Stimulated activated CD8-positive, alpha-beta memory T cell treated with anti-CD3 and anti-CD28 coated beads, Interleukin-7, amount 100 ng/mL, for 48 hours (primary cell): ENCODE results near the gene LSM12.

Experiments
- DNase-seq, 2 donors: peaks; one replicate each; pipeline ENCODE4 v3.0.0-alpha.2; 2020; ENCODE audit warnings: low read depth in 1 of 2; ENCODE audit errors: extremely low read depth in 1 of 2

Gene LSM12

GRCh38 chr17:44095647-44096496 lies 29.4 kb upstream of the LSM12 start:
- no peak for DNase-seq

- no peak for DNase-seq
These were observed 28.8 kb upstream of the LSM12 start for GRCh38 chr17:44095388-44095646.

- no peak for DNase-seq
These were observed 28.4 kb upstream of the LSM12 start for GRCh38 chr17:44094701-44095387.

GRCh38 chr17:44093231-44093900 lies 26.9 kb upstream of the LSM12 start:
- no peak for DNase-seq

- no peak for DNase-seq
These were observed 25.6 kb upstream of the LSM12 start for GRCh38 chr17:44092051-44092450.

GRCh38 chr17:44091200-44091997 lies 24.9 kb upstream of the LSM12 start:
- DNase-seq = no peak

- no peak for DNase-seq
These were observed 21.8 kb upstream of the LSM12 start for GRCh38 chr17:44088254-44088653.

- DNase-seq = no peak
These were observed 20.8 kb upstream of the LSM12 start for GRCh38 chr17:44087319-44087718.

GRCh38 chr17:44086364-44087311 lies 20.2 kb upstream of the LSM12 start:
- DNase-seq = peak in 1 of 2 donors; percentile 33

- DNase-seq = no peak
These were observed 19.4 kb upstream of the LSM12 start for GRCh38 chr17:44085908-44086307.

GRCh38 chr17:44084921-44085320 lies 18.4 kb upstream of the LSM12 start:
- no peak for DNase-seq

- DNase-seq = no peak
These were observed 17.7 kb upstream of the LSM12 start for GRCh38 chr17:44084131-44084538.

GRCh38 chr17:44083250-44083849 lies 16.9 kb upstream of the LSM12 start:
- DNase-seq = no peak

- no peak for DNase-seq
These were observed 15.9 kb upstream of the LSM12 start for GRCh38 chr17:44082256-44082927.

GRCh38 chr17:44081681-44082080 lies 15.2 kb upstream of the LSM12 start:
- DNase-seq = no peak

GRCh38 chr17:44079877-44080821 lies 13.7 kb upstream of the LSM12 start:
- DNase-seq = no peak

- DNase-seq = no peak
These were observed 11.9 kb upstream of the LSM12 start for GRCh38 chr17:44078412-44078811.

- DNase-seq = no peak
These were observed 11.1 kb upstream of the LSM12 start for GRCh38 chr17:44077595-44077909.
